Stimulated activated CD4-positive, alpha-beta T cell treated with anti-CD3 and anti-CD28 coated beads, TNF-alpha, amount 100 ng/mL, for 24 hours (primary cell): ENCODE measurements around the gene GFRA1.

Source experiments
- DNase-seq, 3 experiments: peaks; one replicate each; pipeline ENCODE4 v3.0.0-alpha.2; 2020; ENCODE audit warnings: low read depth in 3 of 3

GFRA1 gene

GRCh38 chr10:116160271-116160670 lies 112.7 kb downstream of the GFRA1 start:
- no peak for DNase-seq

DNA sequence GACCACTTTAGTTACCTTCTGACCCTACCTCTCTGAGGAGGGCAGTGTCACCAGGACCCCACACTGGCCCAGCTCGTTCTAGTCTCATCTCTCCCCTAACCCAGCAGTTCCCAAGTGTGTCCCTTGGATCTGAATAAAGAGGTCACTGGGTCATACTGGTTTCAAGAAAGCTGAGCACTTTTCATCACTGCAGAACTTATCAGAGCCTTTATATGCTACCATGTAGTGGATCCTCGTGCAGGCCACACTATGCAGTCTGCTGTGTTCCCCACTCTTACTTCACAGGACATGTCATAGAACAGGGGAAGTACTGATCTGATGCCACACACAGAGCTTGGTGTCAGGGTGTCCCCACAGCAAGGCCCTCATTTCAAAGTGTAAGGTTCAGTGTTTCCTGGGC lies 113.8 kb downstream of the GFRA1 start:
- DNase-seq, result no peak

DNA sequence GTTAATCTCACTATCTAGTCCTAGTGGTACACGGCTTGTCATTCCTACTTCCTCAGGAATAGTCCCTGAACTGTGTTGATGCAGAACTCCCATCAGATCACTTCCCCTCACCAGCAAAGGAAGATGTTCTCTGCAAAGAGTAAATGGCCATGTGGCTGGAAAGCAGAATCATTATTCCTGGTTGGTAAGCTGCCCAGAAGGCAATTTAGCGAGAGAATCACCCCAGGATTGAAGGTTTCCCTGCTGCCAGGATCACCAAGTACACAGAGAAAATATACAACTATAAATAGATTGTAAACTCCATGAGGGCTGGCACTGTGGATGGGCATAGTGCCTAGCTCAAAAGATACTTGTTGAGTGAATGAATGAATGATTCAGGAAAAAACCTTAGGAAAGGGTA lies 115.0 kb downstream of the GFRA1 start:
- DNase-seq, result no peak

DNA sequence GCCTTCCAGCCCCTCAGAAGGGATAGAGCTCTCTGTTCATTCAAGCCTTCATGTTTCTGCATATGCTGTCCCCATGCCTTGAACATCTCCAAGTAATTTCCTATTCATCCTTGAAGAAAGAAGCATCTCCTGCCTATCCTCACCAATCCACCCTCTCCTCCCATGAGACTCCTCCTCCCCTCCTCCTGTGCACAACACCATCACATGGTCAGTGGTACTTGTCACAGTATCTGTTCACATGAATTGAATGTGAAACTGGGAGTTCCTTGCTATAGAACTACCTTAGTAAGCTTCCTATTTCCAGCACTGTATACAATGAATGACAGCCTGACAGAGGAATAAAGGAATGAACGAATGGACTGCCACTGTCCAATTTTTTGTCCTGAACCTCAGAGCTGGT lies 115.5 kb downstream of the GFRA1 start:
- no peak for DNase-seq

DNA sequence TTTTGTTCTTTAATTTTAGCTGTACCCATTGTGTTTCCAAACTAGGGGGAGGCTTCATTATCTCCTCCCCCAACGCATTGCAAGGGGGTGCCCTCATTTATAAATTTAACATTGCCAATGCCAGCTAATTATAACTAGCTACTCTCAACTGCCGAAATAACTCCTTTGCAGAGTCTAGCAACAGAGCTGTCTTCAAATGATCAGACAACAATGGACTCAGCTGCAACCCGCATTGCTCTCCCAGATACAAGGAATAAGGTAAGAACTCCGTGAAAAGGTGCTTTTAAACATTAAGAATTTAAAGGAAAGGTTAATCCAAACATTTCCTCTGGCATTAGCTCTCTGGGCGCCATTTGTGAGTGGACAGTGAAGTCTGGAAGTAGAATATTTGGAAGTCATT lies 116.2 kb downstream of the GFRA1 start:
- DNase-seq, result no peak

- no peak for DNase-seq
These were observed 117.8 kb downstream of the GFRA1 start for GRCh38 chr10:116155191-116155590.

GRCh38 chr10:116154651-116155050 lies 118.4 kb downstream of the GFRA1 start:
- no peak for DNase-seq

GRCh38 chr10:116151076-116151475 lies 121.9 kb downstream of the GFRA1 start:
- DNase-seq, result no peak

DNA sequence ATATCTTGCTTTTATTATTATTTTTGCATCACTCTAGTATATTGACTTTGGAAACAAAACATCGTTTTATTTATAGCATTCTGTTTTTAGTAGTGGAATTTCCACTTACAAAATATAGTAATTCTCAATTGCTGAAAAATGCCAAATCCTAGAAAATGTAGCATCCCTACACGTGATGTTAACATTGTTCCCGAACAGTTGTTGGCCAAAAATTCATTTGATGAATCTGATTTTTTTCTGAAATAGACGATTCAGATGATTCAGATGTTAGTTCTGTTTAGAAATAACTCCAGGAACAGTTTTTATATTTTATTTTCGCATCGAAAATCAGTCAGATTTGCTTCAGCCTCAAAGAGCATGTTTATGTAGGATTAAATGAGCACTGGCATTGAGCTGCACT lies 122.4 kb downstream of the GFRA1 start:
- DNase-seq, result no peak

- no peak for DNase-seq
These were observed 125.7 kb downstream of the GFRA1 start for GRCh38 chr10:116147147-116147905.

DNA sequence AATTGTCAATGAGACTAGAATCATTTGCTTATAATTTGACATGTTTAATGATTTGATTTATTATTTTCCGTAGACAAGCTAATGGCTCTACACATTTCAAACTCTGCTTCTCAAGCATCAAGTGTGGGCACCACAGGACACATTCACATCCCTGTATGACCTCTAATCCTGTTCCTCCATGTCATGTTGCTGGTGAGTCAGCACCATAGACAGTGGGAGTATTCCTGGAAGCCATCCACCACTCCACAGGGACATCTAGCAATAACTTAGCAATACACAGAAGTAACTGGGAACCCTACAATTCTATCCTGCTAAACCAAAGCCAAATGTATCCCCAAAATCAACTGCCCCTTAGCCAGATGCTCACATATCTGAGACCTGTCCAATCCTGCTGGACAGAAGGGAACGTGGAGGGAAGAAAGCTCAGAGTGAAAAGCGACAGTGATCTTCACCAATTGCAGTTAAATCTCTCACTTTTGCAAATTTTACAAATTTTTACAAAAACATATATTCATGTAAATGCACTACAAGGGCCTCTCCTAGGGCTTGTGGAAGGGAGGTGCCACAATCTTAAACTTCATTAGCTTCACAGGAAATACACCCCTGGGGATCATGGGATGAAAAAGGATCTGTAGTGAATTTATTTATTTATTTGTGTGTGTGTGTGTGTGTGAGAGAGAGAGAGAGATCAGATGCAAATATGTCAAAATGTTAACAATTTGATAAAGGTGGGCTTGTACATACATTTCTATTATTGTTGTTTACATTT lies 126.5 kb downstream of the GFRA1 start:
- DNase-seq, result no peak

- DNase-seq, result no peak
These were observed 129.3 kb downstream of the GFRA1 start for GRCh38 chr10:116143673-116144222.

GRCh38 chr10:116141855-116142254 lies 131.2 kb downstream of the GFRA1 start:
- no peak for DNase-seq

DNA sequence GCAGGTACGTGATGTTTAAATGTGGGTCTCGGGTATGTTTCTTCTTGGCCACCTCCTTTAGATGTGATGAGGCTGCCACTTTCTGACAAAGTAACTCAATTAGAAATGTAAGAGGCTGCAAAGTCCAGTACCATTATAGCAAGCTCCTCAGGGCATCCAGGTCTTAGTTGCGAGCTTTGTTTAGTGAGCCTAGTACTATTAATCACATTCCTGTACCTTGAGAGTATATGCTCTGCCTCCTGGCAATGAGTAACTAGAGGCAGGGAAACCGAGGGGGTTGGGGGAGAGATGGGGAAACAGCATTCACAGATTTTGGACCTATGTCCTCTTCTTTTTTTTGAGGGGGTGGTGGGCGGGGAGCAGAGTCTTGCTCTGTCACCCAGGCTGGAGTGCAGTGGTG lies 131.8 kb downstream of the GFRA1 start:
- DNase-seq, result no peak

GRCh38 chr10:116139886-116140285 lies 133.1 kb downstream of the GFRA1 start:
- no peak for DNase-seq

GRCh38 chr10:116138897-116139296 lies 134.1 kb downstream of the GFRA1 start:
- DNase-seq, result no peak

- DNase-seq, result no peak
These were observed 136.7 kb downstream of the GFRA1 start for GRCh38 chr10:116136261-116136660.

DNA sequence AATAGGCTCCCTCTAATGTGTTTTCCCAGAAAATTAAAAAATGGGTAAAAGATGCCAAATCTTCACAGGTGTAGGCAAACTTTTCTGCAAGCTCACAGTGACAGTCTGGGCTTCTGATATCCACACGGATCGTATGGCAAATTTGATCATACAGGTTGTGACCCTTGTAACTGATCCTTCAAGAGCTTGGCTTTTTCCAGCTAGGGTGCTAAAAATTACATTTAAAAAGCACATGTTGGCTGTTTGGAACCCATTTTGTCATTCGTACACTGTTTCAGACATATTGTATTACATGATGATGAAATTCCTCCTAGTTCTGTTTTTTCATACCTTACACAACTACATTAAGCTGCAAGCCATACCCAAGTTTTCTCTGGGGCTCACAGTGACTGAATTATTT lies 138.7 kb downstream of the GFRA1 start:
- DNase-seq, result no peak

DNA sequence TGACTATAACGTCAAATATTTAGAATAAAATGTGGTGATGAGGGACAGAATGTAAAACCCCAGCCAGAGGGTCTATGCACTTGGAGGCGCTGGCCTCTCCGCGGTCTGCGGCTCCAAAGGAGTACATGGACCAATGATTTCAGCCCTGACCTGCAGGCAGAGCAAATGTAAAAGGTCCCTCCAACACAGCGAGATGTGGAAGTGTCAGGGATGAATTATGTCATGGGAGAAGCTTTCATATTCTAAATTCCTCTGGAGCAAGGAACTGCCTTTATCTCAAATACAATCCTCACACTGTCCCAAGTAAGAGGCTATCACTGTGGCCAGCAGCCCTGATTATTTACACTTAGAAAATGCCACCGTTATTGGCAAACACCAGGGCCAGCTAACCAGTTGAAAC lies 139.4 kb downstream of the GFRA1 start:
- DNase-seq, result no peak

DNA sequence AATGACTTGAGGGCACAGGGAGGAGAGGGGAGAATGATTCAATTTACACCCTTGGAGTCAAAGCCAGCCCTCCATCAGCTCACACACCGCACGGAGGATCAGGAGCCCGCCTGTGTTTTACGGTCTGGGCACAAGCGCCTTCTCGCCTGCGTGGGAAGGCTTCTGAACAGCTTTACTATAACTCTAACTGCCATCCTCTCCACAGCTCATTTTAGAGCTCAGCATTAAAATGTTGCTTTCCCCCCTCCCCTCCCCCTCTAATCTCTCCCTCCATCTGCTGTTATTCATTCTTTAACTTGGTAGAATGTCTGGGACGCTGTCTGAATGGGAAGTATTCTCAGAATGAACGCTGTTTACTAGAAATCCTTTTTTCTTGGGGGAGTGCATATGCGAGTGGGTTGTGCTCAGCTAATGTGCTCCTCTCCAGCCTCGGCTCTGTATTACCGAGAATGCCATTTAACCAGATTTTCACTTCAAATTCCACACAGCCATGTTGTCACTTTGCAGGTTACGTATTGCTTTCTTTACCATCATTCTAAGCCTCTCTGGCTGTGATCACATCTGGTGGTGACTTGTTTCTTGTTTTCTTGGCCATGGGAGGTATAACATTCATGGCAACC lies 140.1 kb downstream of the GFRA1 start:
- DNase-seq, result no peak

- DNase-seq, result no peak
These were observed 143.0 kb downstream of the GFRA1 start for GRCh38 chr10:116130006-116130405.

- no peak for DNase-seq
These were observed 145.9 kb downstream of the GFRA1 start for GRCh38 chr10:116126954-116127695.
